Brain microvascular endothelial cell (primary cell): Measurements from ENCODE around the gene PCBP3.

Experiments
- DNase-seq: peaks from one replicate; pipeline ENCODE4 v3.0.0-alpha.2; 2020
- H3K27ac ChIP-seq: fragments of 250-450 bp; sonication (Bioruptor Pico); 2 replicates; pipeline ENCODE4 v1.5.1; 2020; ENCODE audit warnings: mild to moderate bottlenecking, moderate library complexity
- H3K27me3 ChIP-seq: fragments of 250-450 bp; sonication (Bioruptor Pico); replicated peaks from 2 replicates; pipeline ENCODE4 v1.5.1; 2020; ENCODE audit warnings: mild to moderate bottlenecking
- H3K36me3 ChIP-seq: fragments of 250-450 bp; sonication (Bioruptor Pico); replicated peaks from 2 replicates; pipeline ENCODE4 v1.5.1; 2020; ENCODE audit warnings: mild to moderate bottlenecking
- H3K4me3 ChIP-seq: 2 replicates; pipeline ENCODE4 v1.5.1; 2011; ENCODE audit warnings: low read depth, mild to moderate bottlenecking, control low read depth, low read length, moderate library complexity
- CTCF ChIP-seq: IDR thresholded peaks from 2 replicates; pipeline ENCODE4 v1.5.1; 2011; ENCODE audit warnings: low read depth, mild to moderate bottlenecking, moderate library complexity, low read length, control low read depth, inconsistent platforms; ENCODE audit errors: missing control alignments
- in situ Hi-C: cut with HindIII; loops from 2 replicates; pipeline ENCODE4 v1.10.0; 2017; ENCODE audit warnings: low sequenced_read_pairs, low pct_ligation_motif_present

PCBP3 gene

GRCh38 chr21:45940621-45941337 is 297.3 kb downstream of the PCBP3 start:
- no peak for TF ChIP-seq CTCF
- in situ Hi-C loops = no loop called here
- DNase-seq = no peak
- no peak overlapping the region for H3K27ac ChIP-seq
- no peaks in the 10 kb centered on the region for H3K27me3 ChIP-seq
- H3K36me3 ChIP-seq = no peaks in the 10 kb centered on the region
- H3K4me3 ChIP-seq = no peak overlapping the region

- in situ Hi-C loops = no loop called here
- Histone ChIP-seq H3K36me3 (no peaks in the 10 kb centered on the region), H3K27ac (no peak overlapping the region), H3K27me3 (no peaks in the 10 kb centered on the region), H3K4me3 (no peak overlapping the region)
- no peak for DNase-seq
- TF ChIP-seq CTCF = no peak
These were observed 297.8 kb downstream of the PCBP3 start for GRCh38 chr21:45941338-45941710.

- TF ChIP-seq CTCF = no peak
- DNase-seq = no peak
- in situ Hi-C loops = no loop called here
- no peak overlapping the region for H3K27ac ChIP-seq
- H3K4me3 ChIP-seq = no peak overlapping the region
- no peaks in the 10 kb centered on the region for H3K27me3 ChIP-seq
- no peaks in the 10 kb centered on the region for H3K36me3 ChIP-seq
These were observed 298.4 kb downstream of the PCBP3 start for GRCh38 chr21:45941717-45942546.

- no peaks in the 10 kb centered on the region for H3K36me3 ChIP-seq
- H3K27ac ChIP-seq = no peak overlapping the region
- no peak overlapping the region for H3K4me3 ChIP-seq
- in situ Hi-C loops = no loop called here
- no peak for DNase-seq
- H3K27me3 ChIP-seq = no peaks in the 10 kb centered on the region
- no peak for TF ChIP-seq CTCF
These were observed 299.5 kb downstream of the PCBP3 start for GRCh38 chr21:45942755-45943629.

- no peak overlapping the region for H3K4me3 ChIP-seq
- no peak for TF ChIP-seq CTCF
- in situ Hi-C loops = no loop called here
- no peaks in the 10 kb centered on the region for H3K36me3 ChIP-seq
- no peak overlapping the region for H3K27ac ChIP-seq
- no peak for DNase-seq
- H3K27me3 ChIP-seq = no peaks in the 10 kb centered on the region
These were observed 300.4 kb downstream of the PCBP3 start for GRCh38 chr21:45943630-45944540.
